Measurements from ENCODE around the gene TTC9B.

The TTC9B gene

DNA sequence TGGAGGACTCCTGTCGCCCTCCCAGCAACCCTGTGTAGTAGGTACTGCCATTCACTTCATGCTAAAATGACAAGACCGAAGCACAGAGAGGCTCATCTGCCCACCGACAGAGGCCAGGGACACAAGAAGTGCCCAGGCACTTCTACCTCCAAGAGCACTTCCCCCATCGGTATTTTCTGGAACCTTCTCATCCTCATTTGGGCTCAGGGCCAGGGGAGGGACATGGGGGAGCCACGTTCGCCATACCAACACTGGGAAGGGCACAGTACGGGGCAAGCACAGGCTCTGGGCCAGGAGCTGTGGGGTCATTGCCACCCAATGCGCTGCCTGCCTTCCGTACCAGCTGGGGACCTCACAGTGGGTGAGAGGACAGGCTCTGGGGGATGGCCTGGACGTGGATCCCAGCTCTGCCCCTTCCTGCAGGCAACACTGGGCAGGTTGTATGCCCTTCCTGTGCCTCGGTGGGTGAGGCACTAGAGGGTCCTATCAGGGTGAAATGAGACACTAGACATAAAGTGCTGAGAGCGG, 29.6 kb upstream of the TTC9B start:
- no peak for DNase-seq (ENCODE audit: low spot score)

DNA sequence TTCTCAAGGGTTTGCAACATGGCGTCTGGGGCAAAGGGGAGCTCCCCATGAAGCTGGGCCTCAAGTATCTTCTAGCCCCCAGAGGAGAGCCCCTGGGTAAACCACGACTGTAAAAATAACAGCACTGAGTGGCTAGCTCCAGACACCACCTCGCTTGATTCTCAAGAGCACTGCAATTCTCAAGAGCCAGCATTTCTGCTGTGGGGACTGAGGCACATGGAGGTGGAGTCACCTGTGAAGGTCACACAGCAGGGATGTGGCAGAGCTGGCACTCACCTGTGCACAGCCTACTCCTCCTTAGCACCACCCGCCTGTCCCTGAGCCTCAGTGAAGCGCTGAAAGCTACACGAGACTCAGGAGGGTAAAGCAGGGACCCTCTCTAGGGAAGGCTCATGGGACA, 29.0 kb upstream of the TTC9B start:
- DNase-seq (ENCODE audit: low spot score): no peak

DNA sequence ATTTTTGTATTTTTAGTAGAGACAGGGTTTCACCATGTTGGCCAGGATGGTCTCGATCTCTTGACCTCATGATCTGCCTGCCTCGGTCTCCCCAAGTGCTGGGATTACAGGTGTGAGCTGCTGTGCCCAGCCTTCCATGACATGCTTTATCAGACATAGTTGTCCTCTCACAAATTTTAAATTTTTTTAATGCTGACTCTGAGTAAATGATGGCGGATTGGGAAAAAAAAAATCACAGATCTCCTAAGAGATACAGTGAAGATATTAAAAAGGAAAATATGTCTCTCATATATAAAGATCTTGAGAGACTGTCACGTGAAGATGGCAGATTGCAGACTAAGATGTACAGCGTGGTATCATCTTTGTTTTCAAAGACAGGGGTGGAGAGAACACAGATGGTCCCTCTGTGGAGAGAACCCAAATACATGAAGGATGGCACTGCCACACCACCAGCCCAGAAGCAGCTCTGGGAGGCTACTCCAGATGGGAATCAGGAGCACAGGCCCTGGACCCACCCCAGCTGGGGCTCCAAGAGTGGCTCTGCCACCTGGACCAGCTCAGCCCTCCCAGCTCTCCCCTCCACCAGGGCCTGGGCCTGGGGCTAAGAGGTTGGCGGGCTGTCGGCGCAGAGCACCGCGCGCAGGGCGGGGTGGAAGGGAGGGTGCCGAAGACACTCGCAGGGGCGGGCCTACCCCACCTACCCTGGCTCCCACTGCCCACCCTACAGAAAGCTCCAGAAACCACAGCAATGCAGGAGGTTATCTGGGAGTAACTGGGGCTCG, 28.3 kb upstream of the TTC9B start:
- DNase-seq (ENCODE audit: low spot score): no peak

DNA sequence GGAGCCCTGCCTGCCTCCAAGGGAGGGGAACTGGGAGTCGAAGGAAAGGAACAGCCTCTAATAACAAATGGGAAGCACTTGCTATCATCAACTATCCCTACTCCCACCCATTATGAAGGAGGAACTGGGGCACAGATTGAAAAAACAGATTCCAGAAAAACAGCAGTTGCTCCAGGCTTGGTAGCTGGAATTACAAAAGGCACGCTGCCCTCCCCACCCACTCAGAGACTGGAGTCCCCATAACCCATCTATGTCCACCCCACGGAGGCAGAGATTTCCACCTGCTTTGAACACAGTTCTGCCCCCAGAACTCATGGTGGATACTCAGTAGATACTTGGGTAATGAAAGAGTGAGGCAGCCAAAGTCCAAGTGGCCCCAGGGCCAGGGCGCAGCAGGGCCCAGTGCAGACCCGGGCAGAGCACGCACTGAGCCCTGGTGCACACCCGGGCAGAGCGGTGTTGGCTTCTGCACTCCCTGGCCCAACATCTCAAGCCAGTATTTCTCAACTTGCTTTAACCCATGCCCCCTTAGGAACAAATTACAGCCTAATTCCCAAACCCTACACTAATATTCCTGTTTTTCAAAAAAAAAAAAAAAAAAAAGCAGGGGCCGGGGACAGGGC, 27.4 kb upstream of the TTC9B start:
- no peak for DNase-seq (ENCODE audit: low spot score)

DNA sequence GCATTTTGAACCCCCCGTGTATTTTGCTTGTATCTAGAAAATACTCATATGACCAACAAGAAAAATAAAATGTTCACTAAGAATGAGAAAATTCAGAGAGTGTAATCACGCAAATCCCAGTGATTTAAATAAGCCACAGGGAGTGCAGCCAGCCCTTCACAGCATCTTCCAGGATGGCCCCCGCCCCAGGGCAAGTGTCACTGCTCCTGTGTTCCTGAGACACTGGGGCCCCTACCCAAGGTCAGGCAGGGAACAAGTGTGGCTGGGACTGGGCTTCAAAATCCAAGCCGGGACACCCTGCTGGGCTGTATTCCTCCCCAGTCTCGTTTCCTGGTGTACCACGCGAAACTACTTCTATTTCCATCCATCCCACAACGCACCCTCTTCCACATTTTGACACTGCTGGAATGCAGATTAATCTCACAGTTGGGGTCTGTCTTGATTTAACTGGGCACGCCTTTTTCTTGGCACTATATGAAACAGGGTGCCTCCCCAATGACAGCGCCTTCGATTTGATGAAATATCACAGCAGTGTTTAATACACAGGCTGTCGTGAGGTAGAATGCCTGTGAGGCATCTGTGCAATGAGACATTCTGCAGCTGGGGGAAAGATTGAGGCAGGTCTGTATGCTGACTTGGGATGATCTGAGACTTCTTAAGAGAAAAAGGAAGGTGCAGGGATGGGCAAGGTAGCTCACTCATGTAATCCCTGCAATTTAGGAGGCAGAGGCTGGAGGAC, 26.6 kb upstream of the TTC9B start:
- DNase-seq (ENCODE audit: low spot score): no peak

DNA sequence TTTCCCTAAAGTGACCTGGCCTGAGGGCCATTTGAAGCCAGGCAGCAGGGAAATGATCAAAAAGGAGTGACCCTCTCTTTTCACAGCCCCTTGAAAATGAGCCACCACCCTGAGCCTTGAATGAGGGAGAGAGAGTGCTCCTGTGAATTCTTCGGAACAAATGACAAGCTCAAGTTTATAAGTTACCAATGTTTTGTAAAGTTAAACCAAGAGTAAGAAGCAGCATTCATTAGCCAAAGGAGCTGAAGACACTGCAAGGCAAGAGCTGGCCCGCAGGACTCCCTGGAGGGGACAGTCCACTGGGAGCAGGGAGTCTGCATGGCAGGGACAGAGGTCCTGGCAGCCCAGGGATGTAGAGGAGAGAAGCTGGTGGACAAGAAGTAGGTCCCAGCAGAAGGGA, 25.0 kb upstream of the TTC9B start:
- DNase-seq (ENCODE audit: low spot score): no peak

DNA sequence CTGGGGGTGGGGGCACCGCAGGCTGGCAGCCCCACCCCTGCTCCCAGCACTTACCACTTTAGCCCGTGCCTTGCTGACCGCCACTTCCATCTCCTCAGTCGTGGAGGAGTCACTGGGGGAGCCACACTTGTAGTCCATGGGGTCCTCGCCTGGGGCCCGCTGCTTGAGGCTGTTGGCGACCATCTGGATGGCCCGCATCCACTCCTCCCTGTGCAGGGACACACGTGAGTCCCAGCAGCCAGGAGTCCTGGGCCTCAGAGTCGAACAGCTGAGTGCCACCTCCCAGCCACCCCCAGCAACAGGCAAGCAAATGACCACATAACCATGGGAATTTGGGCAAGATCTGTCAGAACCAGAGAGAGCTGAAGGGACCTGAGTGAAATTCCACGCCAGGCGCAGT, 24.3 kb upstream of the TTC9B start:
- DNase-seq (ENCODE audit: low spot score): no peak

DNA sequence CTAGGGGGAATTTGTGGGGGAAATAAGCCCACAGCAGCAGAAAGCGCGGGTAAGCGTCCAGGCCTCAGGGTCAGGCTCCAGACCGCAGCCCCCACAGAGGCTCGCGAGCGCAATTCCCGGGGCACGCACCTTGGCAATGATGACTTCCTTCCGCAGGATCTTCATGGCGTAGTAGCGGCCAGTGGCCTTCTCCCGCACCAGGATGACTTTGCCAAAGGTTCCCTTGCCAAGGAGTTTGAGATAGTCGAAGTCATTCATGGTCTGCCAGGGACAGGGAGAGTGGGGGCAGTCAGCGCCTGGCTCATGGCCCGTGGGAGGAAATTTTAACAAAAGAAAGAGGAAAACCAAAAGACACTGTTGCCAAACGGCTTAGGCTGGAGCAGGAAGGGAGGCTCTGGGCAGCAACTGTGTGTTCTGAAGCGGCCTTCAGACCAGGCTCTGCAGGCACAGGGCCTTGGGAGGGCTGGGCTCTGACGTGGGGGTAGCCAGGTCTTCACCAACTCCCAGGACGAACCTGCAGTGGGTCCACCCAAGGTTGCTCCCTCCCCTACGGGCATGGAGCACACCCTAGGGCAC, 23.7 kb upstream of the TTC9B start:
- DNase-seq (ENCODE audit: low spot score): no peak

DNA sequence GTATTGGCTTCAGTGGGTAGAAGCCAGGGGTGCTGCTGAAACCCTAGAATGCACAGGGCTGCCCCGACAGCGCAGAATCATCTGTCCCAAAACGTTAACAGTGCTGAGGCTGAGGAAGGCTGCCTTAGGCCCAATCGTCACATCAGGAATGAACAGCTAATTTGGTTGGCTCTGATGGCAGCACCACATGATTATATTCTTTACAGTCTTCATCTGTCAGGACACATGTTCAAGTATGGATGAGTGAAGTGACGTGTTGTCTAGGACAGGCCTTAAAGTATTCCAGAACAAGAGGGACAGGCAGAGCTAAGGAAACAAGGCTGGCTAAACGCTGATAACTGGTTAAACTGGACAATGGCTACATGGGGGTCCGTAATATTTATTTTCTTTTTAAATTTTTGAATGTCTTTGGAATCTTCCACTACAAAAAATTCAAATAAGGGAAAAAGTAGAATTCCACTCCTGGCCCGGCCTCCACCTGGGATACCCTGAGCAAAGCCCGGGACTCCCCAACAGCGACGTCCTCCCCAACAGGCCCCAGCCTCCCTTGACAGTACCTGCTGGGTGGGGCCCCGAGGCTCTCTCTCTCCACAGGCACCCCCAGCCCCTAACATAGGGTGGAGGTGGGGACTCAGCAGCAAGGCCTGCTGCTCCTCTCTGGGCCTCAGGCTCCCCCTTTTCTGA, 23.1 kb upstream of the TTC9B start:
- no peak for DNase-seq (ENCODE audit: low spot score)

DNA sequence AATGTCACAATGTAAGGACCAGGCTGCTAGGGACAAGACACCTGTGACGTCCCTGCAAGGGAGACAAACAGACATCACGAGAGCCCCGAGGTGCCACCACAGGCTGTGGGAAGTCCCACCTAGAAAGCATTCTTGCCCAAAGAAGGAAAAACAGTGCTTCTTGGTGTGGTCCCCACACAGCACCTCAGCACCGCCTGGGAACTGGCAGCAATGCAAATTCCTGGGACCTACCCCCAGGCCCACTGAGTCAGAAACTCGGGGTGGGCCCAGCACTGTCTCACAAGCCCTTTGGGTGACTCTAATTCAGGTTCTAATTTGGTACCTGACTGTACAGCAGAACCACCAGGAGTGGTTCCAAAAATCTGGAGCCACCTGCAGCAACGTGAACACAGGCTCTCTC, 22.1 kb upstream of the TTC9B start:
- no peak for DNase-seq (ENCODE audit: low spot score)

DNA sequence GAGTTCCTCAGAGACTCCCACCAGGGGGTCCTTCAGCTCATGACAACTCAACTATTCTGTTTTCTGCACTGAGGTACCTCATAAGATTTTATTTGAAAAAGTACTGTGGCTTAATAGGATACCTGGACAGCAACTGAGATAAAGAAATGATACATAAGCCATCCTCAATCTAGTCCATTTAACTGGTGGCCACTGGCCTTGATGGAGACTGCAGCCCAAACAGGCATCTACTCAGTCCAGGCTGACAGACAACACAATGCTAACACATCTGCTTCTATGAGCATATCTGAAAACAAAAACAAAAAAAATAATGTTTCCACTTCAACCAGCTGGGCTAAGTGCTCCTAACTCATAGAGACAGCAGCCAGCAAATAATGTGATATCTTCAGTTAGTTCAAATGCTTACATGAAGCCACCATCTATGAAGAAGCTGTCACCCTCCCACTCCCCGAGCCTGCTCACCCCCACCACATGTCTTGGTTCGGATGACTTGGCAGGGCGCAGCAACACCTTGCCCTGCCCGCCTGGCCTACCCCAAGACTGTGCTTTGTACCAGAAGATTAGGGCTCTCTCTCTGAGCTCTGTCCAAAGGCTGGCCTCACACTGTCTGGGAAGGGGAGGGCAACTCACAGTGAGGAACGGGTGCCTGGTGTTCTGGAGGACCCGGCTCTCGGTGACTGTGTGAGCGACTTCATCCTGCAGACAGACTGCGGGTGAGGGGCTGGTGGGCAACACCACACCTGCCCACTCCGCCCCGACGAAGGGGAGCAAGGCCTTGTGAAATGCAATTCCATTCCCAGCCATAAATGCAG, 21.4 kb upstream of the TTC9B start:
- DNase-seq (ENCODE audit: low spot score): no peak

DNA sequence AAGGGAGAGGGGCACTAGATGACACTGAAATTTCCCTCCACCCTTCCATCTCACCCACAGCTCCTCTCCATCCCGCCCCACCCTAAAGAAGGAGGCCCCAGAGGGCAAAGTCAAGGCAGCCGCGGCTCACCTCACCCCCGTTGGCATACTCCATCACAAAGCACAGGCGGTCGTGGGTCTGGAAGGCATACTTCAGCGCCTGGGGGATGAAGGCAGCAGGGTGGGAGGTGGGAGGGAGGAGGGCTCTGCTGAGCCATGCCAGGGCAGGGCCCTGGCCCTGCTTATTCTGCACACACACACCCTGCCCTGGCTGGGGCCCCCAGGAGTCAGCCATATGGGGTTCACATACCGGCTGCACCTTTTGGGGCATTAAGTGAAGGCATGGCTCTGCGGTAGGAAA, 20.6 kb upstream of the TTC9B start:
- no peak for DNase-seq (ENCODE audit: low spot score)

DNA sequence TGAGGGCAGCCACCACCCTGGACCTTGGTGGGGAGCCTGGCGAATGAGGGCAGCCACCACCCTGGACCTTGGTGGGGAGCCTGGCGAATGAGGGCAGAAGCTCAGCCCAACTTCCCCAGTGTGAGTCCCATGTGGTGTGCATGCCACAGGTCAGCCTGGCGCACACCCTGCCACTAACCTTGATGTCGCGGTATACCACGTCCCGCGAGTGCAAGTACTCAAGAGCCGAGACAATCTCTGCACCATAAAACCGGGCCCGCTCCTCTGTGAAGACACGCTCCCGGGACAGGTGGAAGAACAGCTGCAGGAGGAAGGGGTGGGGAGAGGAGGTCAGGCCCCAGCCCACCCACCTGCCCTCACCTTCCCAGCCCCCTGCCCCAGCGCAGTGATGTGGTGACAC, 19.6 kb upstream of the TTC9B start:
- DNase-seq (ENCODE audit: low spot score): no peak

DNA sequence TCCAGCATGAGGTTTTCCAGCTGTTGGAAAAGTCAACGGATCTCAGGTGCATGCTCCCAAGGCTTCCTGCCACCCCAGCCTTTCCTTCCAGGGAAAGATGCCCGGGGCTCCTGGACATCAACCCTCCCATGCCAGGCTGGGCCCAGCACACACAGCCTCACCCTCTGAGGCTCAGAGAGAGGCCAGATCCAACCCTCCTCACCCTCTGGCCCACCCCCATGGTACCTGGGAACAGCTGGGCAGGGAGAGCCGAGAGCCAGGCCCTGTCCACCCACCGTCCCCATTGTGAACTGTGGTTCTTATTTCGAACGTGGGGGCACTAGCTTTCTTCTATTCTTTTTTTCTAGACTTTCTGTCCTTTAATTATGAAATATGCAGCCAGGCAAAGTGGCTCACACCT, 18.2 kb upstream of the TTC9B start:
- DNase-seq (ENCODE audit: low spot score): no peak

DNA sequence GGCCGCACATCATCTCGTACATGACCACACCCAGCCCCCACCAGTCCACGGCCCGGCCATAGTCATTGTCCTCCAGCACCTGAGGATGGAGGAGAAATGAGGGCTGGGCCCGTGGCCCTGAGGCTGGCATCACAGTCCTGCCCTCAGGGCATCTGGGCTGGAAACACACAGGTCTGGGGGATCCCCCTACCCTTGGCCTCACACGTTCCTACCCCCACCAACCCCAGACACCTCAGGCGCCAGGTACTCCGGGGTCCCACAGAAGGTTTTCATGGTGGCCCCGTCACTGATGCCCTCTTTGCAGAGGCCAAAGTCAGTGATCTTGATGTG, 17.8 kb upstream of the TTC9B start:
- DNase-seq (ENCODE audit: low spot score): no peak

DNA sequence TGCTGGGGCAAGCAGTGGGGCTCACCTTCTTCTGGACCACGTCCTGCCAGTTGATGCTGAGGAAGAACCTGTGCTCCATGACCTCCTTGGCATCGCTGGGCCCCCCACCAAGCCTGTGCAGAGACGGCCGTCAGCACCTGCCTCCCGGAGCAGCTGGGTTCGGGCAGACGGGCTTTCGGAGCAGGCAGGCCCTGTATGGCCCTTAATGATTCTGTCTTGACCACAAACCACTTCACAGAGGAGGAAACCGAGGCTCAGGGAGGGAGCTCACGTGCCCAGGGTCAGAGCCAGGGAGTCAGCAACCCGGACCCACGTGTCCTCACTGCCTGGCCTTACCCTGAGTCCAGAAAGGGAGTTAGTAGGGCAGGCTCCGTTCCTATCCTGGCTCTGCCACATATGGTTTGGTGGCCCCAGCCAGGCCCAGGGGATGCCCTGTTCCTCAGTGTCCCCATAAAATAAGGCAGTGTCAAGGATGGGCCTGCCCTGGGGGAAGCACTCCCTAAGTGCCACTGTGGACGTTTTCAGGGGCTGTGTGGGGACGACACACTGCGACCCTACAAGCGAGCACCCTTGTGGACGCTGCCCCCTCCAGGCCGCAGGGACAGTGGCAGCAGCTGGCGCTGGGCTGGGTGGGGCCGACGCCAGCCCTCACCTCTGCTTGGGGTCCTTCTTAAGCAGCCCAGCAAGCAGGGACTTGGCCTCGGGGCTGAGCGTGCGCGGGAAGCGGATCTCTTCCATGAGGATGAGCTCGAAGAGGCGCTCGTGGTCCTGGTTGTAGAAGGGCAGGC, 17.2 kb upstream of the TTC9B start:
- no peak for DNase-seq (ENCODE audit: low spot score)

DNA sequence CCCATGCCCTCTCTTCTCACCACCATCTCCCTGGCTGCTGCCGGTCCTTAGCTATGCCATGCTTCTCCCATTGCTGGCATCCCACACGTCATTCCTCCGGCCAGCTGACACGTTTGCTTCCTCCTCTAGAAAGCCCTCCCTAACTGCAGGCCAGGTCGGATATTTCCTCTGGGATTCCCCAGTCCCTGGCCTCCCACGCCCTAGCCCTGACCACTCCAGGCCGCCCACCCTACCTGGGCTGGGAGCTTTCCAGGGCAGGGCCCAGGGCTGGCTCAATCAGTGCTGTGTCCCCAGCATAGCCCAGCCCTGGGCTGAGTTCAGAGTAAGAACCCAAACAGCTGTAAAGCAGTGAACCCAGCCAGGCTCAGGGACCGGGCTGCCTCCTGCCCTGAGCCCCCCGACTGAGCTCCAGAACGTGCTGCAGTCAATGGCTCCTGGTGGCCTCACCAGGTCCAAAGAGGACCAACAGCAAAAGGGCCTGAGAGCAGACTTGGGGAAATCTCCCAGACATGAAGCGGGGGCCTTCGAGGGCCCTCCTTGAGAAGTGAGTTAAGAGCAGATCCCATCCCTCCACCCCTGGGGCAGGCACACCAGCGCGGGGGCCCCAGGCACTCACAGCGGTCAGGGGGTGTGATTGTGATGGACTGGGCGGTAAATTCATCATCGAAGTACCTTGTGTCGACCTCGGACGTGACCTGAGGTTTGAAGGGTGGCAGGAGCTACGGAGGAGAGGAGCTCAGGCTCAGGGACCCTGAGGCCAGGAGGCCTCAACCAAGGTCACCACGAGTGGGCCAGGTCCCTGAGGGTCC, 16.4 kb upstream of the TTC9B start:
- no peak for DNase-seq (ENCODE audit: low spot score)

DNA sequence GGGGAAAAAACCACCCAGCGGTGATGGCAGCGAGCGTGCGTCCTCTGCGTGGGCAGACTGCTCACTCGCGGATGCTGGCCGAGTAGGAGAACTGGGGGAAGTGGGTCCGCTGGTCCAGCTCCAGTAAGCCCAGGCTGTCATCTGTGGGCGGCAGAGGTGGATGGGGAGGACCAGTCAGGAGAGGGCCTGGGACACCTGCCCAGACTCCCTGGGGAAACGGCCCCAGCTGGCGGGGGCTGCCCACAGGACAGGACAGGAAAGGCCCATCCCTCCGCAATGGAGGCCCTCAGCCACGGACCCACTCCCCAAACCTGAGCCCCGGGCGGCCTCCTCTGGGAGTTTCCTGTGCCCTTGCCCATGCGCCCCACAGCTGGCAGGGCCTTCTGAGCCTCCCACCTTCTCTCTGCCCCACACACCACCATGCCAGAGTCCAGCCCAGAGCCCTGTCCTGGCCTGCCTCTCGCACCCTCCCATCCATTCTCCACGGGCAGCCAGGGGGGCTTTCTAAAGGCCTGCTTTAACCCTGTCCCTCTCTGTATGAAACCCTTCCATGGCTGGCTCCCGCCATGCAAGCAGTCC, 15.7 kb upstream of the TTC9B start:
- no peak for DNase-seq (ENCODE audit: low spot score)
